ENCODE data around the gene ATP13A3. TPM values are rescaled to one million over a fixed set of nuclear protein-coding genes. Genes with fewer than 3 reads are reported as not detected.

ATP13A3 gene
- total and polyA plus RNA-seq, 9 of the 15 experiments (the other 6 are each of a cell fraction or from before 2014, with no cell fraction given), result 16.6 to 135 (median 86.6) TPM

GRCh38 chr3:194373899-194374298 is 112.9 kb downstream of the ATP13A3 start (continued):
- TF ChIP-seq ZNF518B (CRISPR knock-in tag; IDR thresholded peaks at IDR 0.05) (no peak), ZNF551 (CRISPR knock-in tag; IDR thresholded peaks at IDR 0.05) (no peak), ELF4 (CRISPR knock-in tag; IDR thresholded peaks at IDR 0.05) (no peak), EHMT2 (IDR thresholded peaks at IDR 0.05) (no peak), BMI1 (IDR thresholded peaks at IDR 0.05; ENCODE audit: low read length) (no peak)

GRCh38 chr3:194373028-194373427 is 113.8 kb downstream of the ATP13A3 start:
- no peak overlapping the region for H3K27ac ChIP-seq (ENCODE audit: extremely low read depth, low read depth, low read length)
- FAIRE-seq, result no peak
- no peak overlapping the region for H2AFZ ChIP-seq (ENCODE audit: low read depth, low read length)
- BruUV-seq (replicated peaks), result no TSS peak
- H3K36me3 ChIP-seq (ENCODE audit: control insufficient read depth, insufficient read depth, low read length), result no peaks in the 10 kb centered on the region
- H3K4me1 ChIP-seq (replicated peaks in 1 of 2; ENCODE audit: control insufficient read depth in 2 of 2, insufficient read depth in 2 of 2, low read length in 2 of 2), result peaks cover 0 to 3% of the 10 kb centered on the region in 2 experiments; a peak in 2 of 5 replicates
- CTCF ChIA-PET (ENCODE audit: low intra/inter-chr PET ratio), result no interaction called here
- no peak overlapping the region for H3K4me2 ChIP-seq (ENCODE audit: insufficient read depth, low read length)
- no peaks in the 10 kb centered on the region for H3K9me3 ChIP-seq (replicated peaks; ENCODE audit: control insufficient read depth, insufficient read depth, low read depth, low read length)
- intact Hi-C loops (cut with micrococcal nuclease) (no loop called here), in situ Hi-C loops (cut with MboI) (no loop called here)
- no peak for DNase-seq (ENCODE audit: extremely low read depth in 1 of 4, low spot score in 3 of 4)
- H3K27me3 ChIP-seq (ENCODE audit: control insufficient read depth in 2 of 2, insufficient read depth in 2 of 2, low read length in 2 of 2), result peaks cover 55 to 81% of the 10 kb centered on the region in 2 experiments
- POLR2A ChIA-PET, result interaction anchor here (0.6 kb wide), 1 partner anchor 12 kb away, joined by 3 read pairs; no protein-coding TSS in a partner anchor
- ATAC-seq, result peak; percentile 14; the same call in 1 of the 3 replicates
- peaks cover 8% of the 10 kb centered on the region; the same call in 1 of the 2 replicates for H4K20me1 ChIP-seq (replicated peaks; ENCODE audit: control insufficient read depth, insufficient read depth, low read length)
- 5% methylated on average over 13 of the region's 14 CpGs for WGBS (ENCODE audit: insufficient coverage, low coverage, missing lambda C conversion rate)
- H3K9ac ChIP-seq (ENCODE audit: insufficient read depth in 1 of 2, low read depth in 2 of 2, low read length in 2 of 2), result no peak overlapping the region
- no peak for TF ChIP-seq HDAC3 (IDR thresholded peaks at IDR 0.05; ENCODE audit: borderline replicate concordance, partially characterized antibody)
- no peak for TF ChIP-seq NELFE (IDR thresholded peaks at IDR 0.05; ENCODE audit: insufficient read depth, insufficient read length)
- no peak for TF ChIP-seq SNRNP70 (optimal IDR thresholded peaks at IDR 0.05; ENCODE audit: low read depth, low read length)
- TF ChIP-seq MTF1 (CRISPR knock-in tag; IDR thresholded peaks at IDR 0.05; ENCODE audit: borderline replicate concordance), result no peak
- TF ChIP-seq CC2D1A (IDR thresholded peaks at IDR 0.05), result no peak
- no peak for TF ChIP-seq CREB1 (IDR thresholded peaks at IDR 0.05)
- no peak for TF ChIP-seq CREB1 (CRISPR knock-in tag; IDR thresholded peaks at IDR 0.05)
- TF ChIP-seq ZNF766 (CRISPR knock-in tag; conservative IDR thresholded peaks at IDR 0.05), result no peak
- no peak for TF ChIP-seq PRPF4 (IDR thresholded peaks at IDR 0.05; ENCODE audit: insufficient read depth, low read depth, low read length, poor library complexity, severe bottlenecking)
- no peak for TF ChIP-seq CBX3 (IDR thresholded peaks at IDR 0.05; ENCODE audit: borderline replicate concordance in 1 of 2, low read length in 2 of 2)
- TF ChIP-seq RBBP5 (IDR thresholded peaks at IDR 0.05; ENCODE audit: borderline replicate concordance, insufficient read depth, low read length, poor library complexity, severe bottlenecking), result no peak
- H3K79me2 ChIP-seq (ENCODE audit: control insufficient read depth, insufficient read depth, low read length), result no peaks in the 10 kb centered on the region
- H3K9me1 ChIP-seq (ENCODE audit: control insufficient read depth, insufficient read depth, low read length), result no peaks in the 10 kb centered on the region
- H3K4me3 ChIP-seq, result no peak overlapping the region
